Activated effector memory CD4-positive, alpha-beta T cell treated with anti-CD3 and anti-CD28 coated beads, Interleukin-2, amount 50 U/mL, for 16 hours (primary cell): Measurements from ENCODE around the gene HABP4.

Experiments used
- DNase-seq: peaks from one replicate; pipeline ENCODE4 v3.0.0-alpha.2; 2020

HABP4 gene

DNA sequence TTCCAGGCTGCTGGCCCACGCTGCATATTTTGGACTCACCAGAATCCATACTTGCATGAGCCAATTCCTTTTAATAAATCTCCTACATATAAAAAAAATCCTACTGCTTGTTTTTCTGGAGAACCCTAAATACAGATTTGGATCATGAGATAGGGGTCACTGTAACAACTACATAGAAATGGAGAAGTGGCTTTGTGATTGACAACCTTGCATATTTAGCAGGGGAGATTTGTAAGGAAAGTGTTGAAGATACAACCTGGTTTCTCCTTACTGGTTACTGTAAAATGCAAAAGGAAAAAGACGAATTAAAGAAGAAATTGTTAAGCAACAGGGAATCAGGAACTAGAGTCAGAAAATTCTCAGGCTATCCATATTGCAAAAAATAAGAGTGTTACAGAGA is 74.8 kb downstream of the HABP4 start:
- DNase-seq, result no peak

DNA sequence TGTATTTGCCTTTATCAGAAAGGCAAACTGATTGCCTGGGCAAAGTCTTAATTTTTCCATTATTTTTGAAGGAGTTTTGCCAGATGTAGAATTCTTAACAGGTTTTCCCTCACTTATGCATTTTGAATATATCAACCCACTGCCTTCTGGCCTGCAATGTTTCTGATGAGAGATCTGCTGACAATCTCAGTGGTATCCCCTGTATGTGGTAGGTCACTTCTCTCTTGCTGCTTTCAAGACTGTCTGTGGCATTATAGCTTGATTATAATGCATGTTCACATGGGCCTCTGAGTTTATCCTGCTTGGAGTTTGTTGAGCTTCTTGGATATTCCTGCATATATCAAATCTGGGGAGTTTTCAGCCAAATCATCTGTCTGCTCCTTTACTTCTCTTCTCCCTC is 82.2 kb downstream of the HABP4 start:
- no peak for DNase-seq

DNA sequence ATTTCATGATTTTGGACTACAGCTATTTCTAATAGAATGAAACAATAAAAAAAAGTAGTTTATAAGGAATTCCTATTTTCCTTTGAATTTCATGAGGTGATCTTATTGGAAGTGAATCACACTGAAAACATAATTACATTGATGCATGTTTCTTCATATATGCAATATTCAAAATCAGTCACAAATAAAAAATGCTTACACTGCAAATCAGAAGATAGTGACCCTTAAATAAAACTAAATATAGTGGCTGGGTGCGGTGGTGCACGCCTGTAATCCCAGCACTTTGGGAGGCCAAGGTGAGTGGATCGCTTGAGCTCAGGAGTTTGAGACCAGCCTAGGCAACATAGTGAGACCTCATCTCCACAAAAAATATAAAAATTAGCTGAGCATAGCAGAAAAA is 90.1 kb downstream of the HABP4 start:
- DNase-seq, result no peak
